Colonic mucosa (tissue), 4 donors: ENCODE measurements around the gene ANK2. TPM values are rescaled to one million over a fixed set of nuclear protein-coding genes. Genes with fewer than 3 reads are reported as not detected.
A peak's percentile ranks its signal among the peaks of the same experiment; 100 is the strongest.

Source experiments
- DNase-seq: peaks from one replicate; pipeline ENCODE4 v3.0.0-alpha.2; 2020
- H3K27ac ChIP-seq: fragments of 200-600 bp; one replicate; pipeline ENCODE4 v1.8.0; 2021
- H3K27me3 ChIP-seq: fragments of 200-600 bp; one replicate; pipeline ENCODE4 v1.8.0; 2021
- H3K36me3 ChIP-seq: fragments of 200-600 bp; one replicate; pipeline ENCODE4 v1.8.0; 2021
- H3K4me1 ChIP-seq: fragments of 200-600 bp; one replicate; pipeline ENCODE4 v1.8.0; 2021; ENCODE audit warnings: mild to moderate bottlenecking
- H3K4me3 ChIP-seq: fragments of 200-600 bp; one replicate; pipeline ENCODE4 v1.8.0; 2021
- H3K9ac ChIP-seq, 2 donors: one replicate each; pipeline ENCODE4 v1.7.0; 2013; ENCODE audit warnings: control low read depth in 2 of 2, low read depth in 2 of 2, low read length in 2 of 2
- H3K9me3 ChIP-seq: fragments of 200-600 bp; one replicate; pipeline ENCODE4 v1.8.0; 2021
- intact Hi-C: fragments of 100-400 bp; cut with DNase I; formaldehyde crosslinking; loops from one replicate; pipeline ENCODE4 v1.14.1; 2022
- total RNA-seq, 2 donors: library from RNA; stranded (reverse); fragmentation: NEBNext Ultra II Directional in 1 of 2; extraction: Animal tissue kit (Norgen Biotek cat#: 25700) in 1 of 2; gene quantifications; one replicate each; pipeline ENCODE4 v1.2.1, GENCODE V29; 2021
- TF ChIP-seq, protein P1 (sequence below): fragments of 200-600 bp; IDR thresholded peaks from one replicate; pipeline ENCODE4 v1.8.0; 2022; ENCODE audit warnings: antibody characterized with exemption, mild to moderate bottlenecking
- donor health status: healthy.
- donor health status: DM: no; HTN: no; CAD: no.
- donor health status: DM: no; HTN: no; CAD: no.

The ANK2 gene
- total RNA-seq, 2 donors from 2014 or later: 4.6 to 20.7 TPM

DNA sequence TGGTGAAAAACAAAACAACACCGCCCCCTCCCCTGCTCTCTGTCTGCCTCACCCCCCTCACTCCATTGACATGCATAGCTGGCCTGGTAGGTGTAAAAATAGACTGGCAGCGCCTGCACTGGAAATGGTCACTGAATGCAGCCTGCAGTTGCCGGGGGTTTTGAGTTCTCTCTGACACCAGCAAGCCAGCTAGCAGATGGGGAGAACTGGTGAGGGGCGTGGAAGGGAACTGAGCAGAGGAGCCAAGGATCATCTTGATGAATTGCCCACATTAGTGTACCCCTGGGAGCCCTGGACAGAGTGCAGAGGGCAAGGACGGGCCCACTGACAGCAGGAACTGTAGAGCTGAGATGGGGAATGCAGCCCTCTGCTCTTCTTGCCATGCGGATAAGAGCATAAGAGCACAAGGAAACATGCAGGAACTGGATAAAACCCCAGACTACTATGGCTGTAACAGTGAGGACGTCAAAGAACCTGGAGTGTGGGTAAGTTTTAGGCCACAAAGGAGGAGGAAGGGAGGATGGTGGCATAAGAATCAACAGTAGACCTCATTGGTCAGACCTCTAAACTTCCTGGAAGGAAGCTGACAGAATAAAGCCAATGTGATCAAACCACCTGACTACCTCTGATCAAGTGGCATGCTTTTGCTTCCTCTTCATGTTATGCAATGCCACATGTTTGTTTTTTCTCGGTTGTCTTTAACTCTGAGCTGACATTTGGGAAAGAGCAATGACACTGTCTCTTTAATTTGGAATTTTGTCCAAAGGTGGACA is 96.3 kb downstream of the ANK2 start:
- DNase-seq: no peak
- H3K27ac ChIP-seq: no peak overlapping the region
- no peaks in the 10 kb centered on the region for H3K27me3 ChIP-seq
- no peaks in the 10 kb centered on the region for H3K4me1 ChIP-seq
- no peak overlapping the region for H3K4me3 ChIP-seq
- H3K9ac ChIP-seq: no peak overlapping the region
- TF ChIP-seq, protein P1, sequence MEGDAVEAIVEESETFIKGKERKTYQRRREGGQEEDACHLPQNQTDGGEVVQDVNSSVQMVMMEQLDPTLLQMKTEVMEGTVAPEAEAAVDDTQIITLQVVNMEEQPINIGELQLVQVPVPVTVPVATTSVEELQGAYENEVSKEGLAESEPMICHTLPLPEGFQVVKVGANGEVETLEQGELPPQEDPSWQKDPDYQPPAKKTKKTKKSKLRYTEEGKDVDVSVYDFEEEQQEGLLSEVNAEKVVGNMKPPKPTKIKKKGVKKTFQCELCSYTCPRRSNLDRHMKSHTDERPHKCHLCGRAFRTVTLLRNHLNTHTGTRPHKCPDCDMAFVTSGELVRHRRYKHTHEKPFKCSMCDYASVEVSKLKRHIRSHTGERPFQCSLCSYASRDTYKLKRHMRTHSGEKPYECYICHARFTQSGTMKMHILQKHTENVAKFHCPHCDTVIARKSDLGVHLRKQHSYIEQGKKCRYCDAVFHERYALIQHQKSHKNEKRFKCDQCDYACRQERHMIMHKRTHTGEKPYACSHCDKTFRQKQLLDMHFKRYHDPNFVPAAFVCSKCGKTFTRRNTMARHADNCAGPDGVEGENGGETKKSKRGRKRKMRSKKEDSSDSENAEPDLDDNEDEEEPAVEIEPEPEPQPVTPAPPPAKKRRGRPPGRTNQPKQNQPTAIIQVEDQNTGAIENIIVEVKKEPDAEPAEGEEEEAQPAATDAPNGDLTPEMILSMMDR: no peak
- no peaks in the 10 kb centered on the region for H3K36me3 ChIP-seq
- intact Hi-C loops: no loop called here
- no peaks in the 10 kb centered on the region for H3K9me3 ChIP-seq

DNA sequence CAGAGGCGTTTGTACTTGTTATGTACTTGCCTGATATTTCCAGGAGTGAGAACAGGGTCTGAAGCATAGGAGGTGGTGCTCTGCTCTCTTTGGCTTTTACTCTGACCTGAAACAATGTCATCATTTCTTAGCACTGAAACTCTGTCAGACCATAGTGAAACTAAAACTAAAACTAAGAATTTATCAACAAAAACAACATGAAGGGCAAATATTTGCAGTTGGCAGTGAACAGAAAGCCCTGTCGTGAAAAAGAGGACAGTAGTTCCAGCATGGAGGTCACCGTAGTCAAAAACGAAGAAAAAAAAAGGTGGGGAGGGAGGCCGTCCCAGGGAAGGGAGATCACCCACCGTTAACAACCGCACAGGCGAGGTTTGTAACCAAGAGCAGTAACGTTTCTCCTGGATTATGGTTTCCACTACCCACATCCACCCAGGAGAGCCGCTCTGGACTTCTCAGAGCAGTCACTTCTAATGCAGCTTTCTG is 97.5 kb downstream of the ANK2 start:
- intact Hi-C loops: no loop called here
- H3K4me3 ChIP-seq: peak overlapping the region; percentile 27
- DNase-seq: no peak
- H3K4me1 ChIP-seq: no peaks in the 10 kb centered on the region
- no peak overlapping the region for H3K27ac ChIP-seq
- TF ChIP-seq, protein P1: no peak
- H3K27me3 ChIP-seq: no peaks in the 10 kb centered on the region
- no peaks in the 10 kb centered on the region for H3K36me3 ChIP-seq
- no peaks in the 10 kb centered on the region for H3K9me3 ChIP-seq
- no peak overlapping the region for H3K9ac ChIP-seq

DNA sequence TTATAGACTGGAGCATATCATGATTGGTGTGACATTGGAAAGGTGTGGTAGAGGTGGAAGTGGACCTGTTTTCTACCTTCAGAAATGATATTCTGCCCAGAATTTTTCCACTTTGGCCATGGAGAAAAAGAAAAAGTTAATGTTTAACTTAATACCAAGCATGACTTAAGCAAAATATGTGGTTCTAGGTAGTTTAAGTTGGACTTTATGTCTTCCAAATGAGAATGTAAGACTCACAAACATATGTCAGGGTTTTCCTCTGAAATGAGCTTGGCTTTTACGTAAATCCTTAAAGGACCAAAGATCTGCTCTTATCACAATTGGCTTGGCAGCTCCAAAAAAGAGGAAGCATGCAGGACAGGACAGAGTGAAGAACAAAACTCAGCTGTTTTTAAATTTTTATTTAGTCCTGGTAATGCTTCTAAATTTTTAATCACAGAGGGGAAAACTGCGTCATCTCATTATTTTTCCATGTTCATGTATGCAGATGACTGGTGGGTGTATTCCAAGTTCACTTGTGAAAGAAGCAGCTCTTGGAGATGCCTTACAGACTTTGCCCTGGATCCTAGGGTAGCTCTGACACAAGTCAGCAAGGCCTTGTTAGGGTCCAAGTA is 98.2 kb downstream of the ANK2 start:
- H3K36me3 ChIP-seq: no peaks in the 10 kb centered on the region
- H3K27ac ChIP-seq: no peak overlapping the region
- TF ChIP-seq, protein P1: no peak
- H3K9ac ChIP-seq: no peak overlapping the region
- H3K4me3 ChIP-seq: peak overlapping the region; percentile 27
- no peak for DNase-seq
- no peaks in the 10 kb centered on the region for H3K9me3 ChIP-seq
- H3K4me1 ChIP-seq: no peaks in the 10 kb centered on the region
- H3K27me3 ChIP-seq: no peaks in the 10 kb centered on the region
- intact Hi-C loops: no loop called here

DNA sequence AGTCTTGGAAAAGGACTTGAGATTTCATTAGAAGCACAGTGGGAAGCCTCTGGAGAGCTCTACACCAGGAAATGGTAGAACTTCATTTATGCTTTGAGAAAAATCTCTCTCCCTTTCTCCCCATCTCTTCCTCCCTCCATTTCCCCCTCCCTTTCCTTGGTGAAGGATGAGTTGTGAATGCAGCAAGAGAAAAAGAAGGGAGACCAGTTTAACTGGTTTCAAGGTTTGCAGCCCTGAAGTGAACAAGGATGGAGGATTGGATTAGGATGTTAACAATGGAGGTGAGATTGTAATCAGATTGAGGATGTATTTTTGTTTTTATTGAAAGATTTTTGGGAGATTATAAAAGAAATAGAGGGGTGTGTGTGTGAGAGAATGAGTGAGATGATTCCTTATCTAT is 99.5 kb downstream of the ANK2 start:
- DNase-seq: no peak
- TF ChIP-seq, protein P1: no peak
- H3K27ac ChIP-seq: no peak overlapping the region
- no peaks in the 10 kb centered on the region for H3K9me3 ChIP-seq
- intact Hi-C loops: no loop called here
- no peak overlapping the region for H3K9ac ChIP-seq
- no peaks in the 10 kb centered on the region for H3K4me1 ChIP-seq
- H3K36me3 ChIP-seq: no peaks in the 10 kb centered on the region
- no peaks in the 10 kb centered on the region for H3K27me3 ChIP-seq
- H3K4me3 ChIP-seq: no peak overlapping the region

DNA sequence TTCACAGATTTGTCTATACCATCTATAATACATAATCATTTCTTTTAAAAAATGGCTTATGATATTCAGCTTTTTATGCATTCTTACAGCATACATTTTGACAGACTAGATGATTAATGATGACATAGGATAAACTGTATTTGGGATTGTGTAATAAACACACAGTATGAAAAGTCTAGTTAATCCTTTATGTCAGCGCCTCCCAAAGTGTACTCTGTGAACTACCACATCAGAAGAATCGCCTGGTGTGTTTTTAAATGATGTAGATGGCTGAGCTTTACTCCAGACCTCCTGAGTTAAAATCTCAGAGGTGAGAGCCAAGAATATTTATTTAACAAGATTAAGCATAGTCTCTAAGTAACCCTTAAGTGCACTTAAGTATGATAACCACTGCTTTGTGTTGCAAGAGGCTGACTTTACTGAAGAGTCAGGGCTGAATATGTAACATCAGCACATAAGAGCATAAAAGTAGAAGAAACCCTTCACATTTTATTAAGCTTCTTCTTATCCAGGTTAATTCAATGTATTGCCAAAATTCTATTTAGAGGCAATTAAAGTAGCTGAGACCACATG is 104.2 kb downstream of the ANK2 start:
- no peak for DNase-seq
- Histone ChIP-seq H3K9ac (no peak overlapping the region), H3K27me3 (no peaks in the 10 kb centered on the region), H3K4me3 (no peak overlapping the region), H3K4me1 (no peaks in the 10 kb centered on the region), H3K9me3 (no peaks in the 10 kb centered on the region), H3K36me3 (no peaks in the 10 kb centered on the region), H3K27ac (no peak overlapping the region)
- TF ChIP-seq, protein P1: no peak
- intact Hi-C loops: no loop called here
